Measurements from ENCODE around the gene CCDC68.

The CCDC68 gene

DNA sequence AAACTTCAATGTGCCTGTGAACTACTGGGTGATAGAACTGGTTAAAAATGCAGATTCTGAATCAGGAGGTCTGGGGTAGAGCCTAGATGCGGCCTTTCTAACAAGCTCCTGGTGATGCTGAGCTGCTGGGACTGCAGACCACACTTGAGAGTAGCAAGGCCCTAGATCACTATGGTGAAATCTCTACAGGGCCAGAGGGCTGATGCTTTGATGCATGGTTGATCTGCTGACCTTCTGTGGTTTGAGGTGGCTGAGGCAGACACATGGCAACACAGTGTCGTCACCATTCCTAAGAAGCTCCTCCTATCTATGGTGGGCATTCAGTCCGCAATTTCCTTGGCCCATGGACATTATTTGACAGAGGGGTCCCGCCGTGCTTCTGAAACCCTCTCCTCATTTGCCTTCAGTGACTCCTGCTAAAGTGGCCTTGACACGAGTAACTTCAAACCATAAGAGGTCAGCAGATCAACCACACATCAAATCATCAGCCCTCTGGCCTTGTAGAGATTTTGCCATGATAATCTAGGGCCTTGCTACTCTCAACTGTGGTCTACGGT, 19.8 kb downstream of the CCDC68 start:
- Histone ChIP-seq H3K9ac (ENCODE audit: low read length) (no peak overlapping the region), H3K27ac (ENCODE audit: low read length) (no peak overlapping the region), H3K36me3 (replicated peaks; ENCODE audit: insufficient read depth, low read length) (no peaks in the 10 kb centered on the region), H4K20me1 (ENCODE audit: insufficient read depth, low read length) (no peaks in the 10 kb centered on the region), H2AFZ (ENCODE audit: low read length) (no peak overlapping the region), H3K9me2 (replicated peaks; ENCODE audit: insufficient read depth, low read length) (no peaks in the 10 kb centered on the region), H3K27me3 (replicated peaks; ENCODE audit: insufficient read depth, low read length) (no peaks in the 10 kb centered on the region), H3K4me2 (ENCODE audit: low read depth, low read length) (no peak overlapping the region), H3K4me1 (ENCODE audit: low read length) (no peaks in the 10 kb centered on the region), H3K79me2 (ENCODE audit: low read length) (no peaks in the 10 kb centered on the region), H3F3A (ENCODE audit: insufficient read depth, low read length) (no peaks in the 10 kb centered on the region), H3K4me3 (ENCODE audit: low read length) (no peak overlapping the region), H3K9me3 (replicated peaks; ENCODE audit: insufficient read depth, low read length) (no peaks in the 10 kb centered on the region)
- no peak for TF ChIP-seq EZH2 (optimal IDR thresholded peaks at IDR 0.05; ENCODE audit: low read depth, low read length)
- TF ChIP-seq, protein P1, sequence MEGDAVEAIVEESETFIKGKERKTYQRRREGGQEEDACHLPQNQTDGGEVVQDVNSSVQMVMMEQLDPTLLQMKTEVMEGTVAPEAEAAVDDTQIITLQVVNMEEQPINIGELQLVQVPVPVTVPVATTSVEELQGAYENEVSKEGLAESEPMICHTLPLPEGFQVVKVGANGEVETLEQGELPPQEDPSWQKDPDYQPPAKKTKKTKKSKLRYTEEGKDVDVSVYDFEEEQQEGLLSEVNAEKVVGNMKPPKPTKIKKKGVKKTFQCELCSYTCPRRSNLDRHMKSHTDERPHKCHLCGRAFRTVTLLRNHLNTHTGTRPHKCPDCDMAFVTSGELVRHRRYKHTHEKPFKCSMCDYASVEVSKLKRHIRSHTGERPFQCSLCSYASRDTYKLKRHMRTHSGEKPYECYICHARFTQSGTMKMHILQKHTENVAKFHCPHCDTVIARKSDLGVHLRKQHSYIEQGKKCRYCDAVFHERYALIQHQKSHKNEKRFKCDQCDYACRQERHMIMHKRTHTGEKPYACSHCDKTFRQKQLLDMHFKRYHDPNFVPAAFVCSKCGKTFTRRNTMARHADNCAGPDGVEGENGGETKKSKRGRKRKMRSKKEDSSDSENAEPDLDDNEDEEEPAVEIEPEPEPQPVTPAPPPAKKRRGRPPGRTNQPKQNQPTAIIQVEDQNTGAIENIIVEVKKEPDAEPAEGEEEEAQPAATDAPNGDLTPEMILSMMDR (IDR thresholded peaks at IDR 0.05; ENCODE audit: low read length), result no peak
- TF ChIP-seq EZH2phosphoT487 (IDR thresholded peaks at IDR 0.05; ENCODE audit: low read length), result no peak
- no peak for DNase-seq

DNA sequence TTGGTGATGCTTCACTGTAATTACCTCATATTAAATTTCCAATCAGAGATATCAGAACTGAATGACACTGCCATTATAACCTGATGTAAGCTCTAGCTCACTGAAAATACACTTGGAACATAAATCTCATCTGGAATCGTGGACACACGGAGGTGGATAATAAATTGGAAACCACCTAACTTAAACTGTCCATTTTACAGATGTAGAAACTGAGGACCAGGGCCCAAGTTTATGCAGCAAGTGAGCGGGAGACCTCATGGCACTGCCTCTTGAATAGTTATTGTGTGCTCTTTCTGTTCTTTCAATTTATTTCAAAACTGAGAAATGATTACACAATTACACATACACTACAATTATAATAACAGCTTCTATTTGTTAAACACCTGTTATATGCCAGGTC, 20.8 kb downstream of the CCDC68 start:
- H3K4me1 ChIP-seq (ENCODE audit: low read length), result no peaks in the 10 kb centered on the region
- H3K79me2 ChIP-seq (ENCODE audit: low read length), result no peaks in the 10 kb centered on the region
- H4K20me1 ChIP-seq (ENCODE audit: insufficient read depth, low read length), result no peaks in the 10 kb centered on the region
- no peak overlapping the region for H3K4me2 ChIP-seq (ENCODE audit: low read depth, low read length)
- no peaks in the 10 kb centered on the region for H3K27me3 ChIP-seq (replicated peaks; ENCODE audit: insufficient read depth, low read length)
- no peak for DNase-seq
- no peak overlapping the region for H3K27ac ChIP-seq (ENCODE audit: low read length)
- H3K36me3 ChIP-seq (replicated peaks; ENCODE audit: insufficient read depth, low read length), result no peaks in the 10 kb centered on the region
- H3K4me3 ChIP-seq (ENCODE audit: low read length), result no peak overlapping the region
- no peak overlapping the region for H3K9ac ChIP-seq (ENCODE audit: low read length)
- H3K9me3 ChIP-seq (replicated peaks; ENCODE audit: insufficient read depth, low read length), result no peaks in the 10 kb centered on the region
- H2AFZ ChIP-seq (ENCODE audit: low read length), result no peak overlapping the region
- H3K9me2 ChIP-seq (replicated peaks; ENCODE audit: insufficient read depth, low read length), result no peaks in the 10 kb centered on the region
- no peaks in the 10 kb centered on the region for H3F3A ChIP-seq (ENCODE audit: insufficient read depth, low read length)
- TF ChIP-seq, protein P1 (IDR thresholded peaks at IDR 0.05; ENCODE audit: low read length), result no peak

DNA sequence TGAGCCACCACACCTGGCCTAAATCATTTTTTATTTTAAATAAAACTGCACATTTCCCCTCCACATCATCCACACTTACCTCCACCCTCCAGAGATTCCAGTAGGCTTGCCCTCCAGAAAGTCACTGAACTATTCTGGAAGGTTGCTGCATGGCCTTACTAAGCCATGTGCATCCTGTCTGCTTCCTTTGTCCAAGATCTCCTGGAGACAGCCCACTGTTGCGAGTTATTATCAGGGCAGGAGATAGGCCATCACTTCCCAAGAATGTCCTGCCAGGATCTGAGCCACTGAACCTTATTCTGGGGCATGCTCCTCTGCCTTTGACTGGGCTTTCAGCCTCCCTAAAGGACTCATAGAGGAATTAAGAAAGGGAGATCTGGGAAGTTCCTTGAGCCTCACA, 26.8 kb downstream of the CCDC68 start:
- Histone ChIP-seq H3F3A (ENCODE audit: insufficient read depth, low read length) (no peaks in the 10 kb centered on the region), H3K79me2 (ENCODE audit: low read length) (no peaks in the 10 kb centered on the region), H3K9me3 (replicated peaks; ENCODE audit: insufficient read depth, low read length) (no peaks in the 10 kb centered on the region), H4K20me1 (ENCODE audit: insufficient read depth, low read length) (no peaks in the 10 kb centered on the region), H3K27me3 (replicated peaks; ENCODE audit: insufficient read depth, low read length) (no peaks in the 10 kb centered on the region), H3K4me2 (ENCODE audit: low read depth, low read length) (no peak overlapping the region), H3K9me2 (replicated peaks; ENCODE audit: insufficient read depth, low read length) (no peaks in the 10 kb centered on the region), H3K4me3 (ENCODE audit: low read length) (no peak overlapping the region), H2AFZ (ENCODE audit: low read length) (no peak overlapping the region), H3K27ac (ENCODE audit: low read length) (no peak overlapping the region), H3K9ac (ENCODE audit: low read length) (no peak overlapping the region), H3K4me1 (ENCODE audit: low read length) (no peaks in the 10 kb centered on the region), H3K36me3 (replicated peaks; ENCODE audit: insufficient read depth, low read length) (no peaks in the 10 kb centered on the region)
- DNase-seq, result no peak
- TF ChIP-seq EZH2phosphoT487 (IDR thresholded peaks at IDR 0.05; ENCODE audit: low read length), result no peak
- TF ChIP-seq, protein P1 (IDR thresholded peaks at IDR 0.05; ENCODE audit: low read length), result no peak
- no peak for TF ChIP-seq EZH2 (optimal IDR thresholded peaks at IDR 0.05; ENCODE audit: low read depth, low read length)

Measured in MM.1S (cell line).